HUDEP-2 (cell line): ENCODE data around the gene VPS8.
A peak's percentile ranks its signal among the peaks of the same experiment; 100 is the strongest.

ENCODE experiments used
- DNase-seq, 76 experiments: peaks; one replicate each; lab custom pipeline; 2025; ENCODE audit not compliant: unreplicated experiment in 76 of 76; lab: John Stamatoyannopoulos, UW

The VPS8 gene

GRCh38 chr3:184780981-184781515, 30.9 kb upstream of the VPS8 start:
- DNase-seq = no peak

- DNase-seq = no peak
Observed at GRCh38 chr3:184781801-184782200, 30.2 kb upstream of the VPS8 start.

- no peak for DNase-seq
Observed at GRCh38 chr3:184783319-184783718, 28.6 kb upstream of the VPS8 start.

- DNase-seq = no peak
Observed at GRCh38 chr3:184784731-184785500, 27.1 kb upstream of the VPS8 start.

- no peak for DNase-seq
Observed at GRCh38 chr3:184785890-184786279, 26.1 kb upstream of the VPS8 start.

- DNase-seq = no peak
Observed at GRCh38 chr3:184786280-184786941, 25.6 kb upstream of the VPS8 start.

GRCh38 chr3:184788751-184789150, 23.2 kb upstream of the VPS8 start:
- no peak for DNase-seq

- peak in 2 of 76 experiments; percentile 8 to 22 for DNase-seq
Observed at GRCh38 chr3:184789314-184789998, 22.5 kb upstream of the VPS8 start.

GRCh38 chr3:184791171-184791570, 20.8 kb upstream of the VPS8 start:
- DNase-seq = no peak

GRCh38 chr3:184795522-184796190, 16.3 kb upstream of the VPS8 start:
- DNase-seq = no peak

- no peak for DNase-seq
Observed at GRCh38 chr3:184796551-184796950, 15.4 kb upstream of the VPS8 start.

- DNase-seq = no peak
Observed at GRCh38 chr3:184796954-184797353, 15.0 kb upstream of the VPS8 start.

- DNase-seq = no peak
Observed at GRCh38 chr3:184798120-184798519, 13.8 kb upstream of the VPS8 start.

GRCh38 chr3:184800349-184800930, 11.5 kb upstream of the VPS8 start:
- no peak for DNase-seq

- no peak for DNase-seq
Observed at GRCh38 chr3:184801241-184801785, 10.7 kb upstream of the VPS8 start.

GRCh38 chr3:184802150-184802549, 9.8 kb upstream of the VPS8 start:
- DNase-seq = no peak

- DNase-seq = no peak
Observed at GRCh38 chr3:184804801-184805200, 7.2 kb upstream of the VPS8 start.

GRCh38 chr3:184805351-184806038, 6.5 kb upstream of the VPS8 start:
- DNase-seq = peak in 17 of 76 experiments; percentile 1 to 36 (median 12)

GRCh38 chr3:184806567-184807271, 5.2 kb upstream of the VPS8 start:
- DNase-seq = peak in 1 of 76 experiments; percentile 4
